ENCODE measurements around the gene RALGAPA1.

DNA sequence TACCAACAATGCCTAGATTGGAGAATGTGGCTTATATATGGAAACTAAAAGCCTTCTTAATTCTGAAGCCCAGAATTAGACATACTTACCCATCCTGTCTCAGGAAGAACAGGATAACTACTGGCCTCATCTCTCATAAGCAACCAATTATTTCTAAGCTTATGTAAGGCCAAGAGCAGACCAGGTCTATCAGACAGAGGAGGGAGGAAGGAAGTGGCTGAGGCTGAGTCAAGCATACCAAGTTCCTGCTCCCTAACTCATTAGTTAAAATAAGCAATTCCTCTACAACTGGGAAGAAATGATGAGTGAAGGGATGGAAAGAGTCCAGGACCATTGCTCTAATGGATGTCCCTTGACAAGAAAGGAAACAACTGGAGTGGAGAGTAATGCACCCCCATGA lies 302.2 kb downstream of the RALGAPA1 start:
- TF ChIP-seq TBP (CRISPR knock-in tag; IDR thresholded peaks at IDR 0.05), result no peak
- no peak for TF ChIP-seq ZKSCAN8 (CRISPR knock-in tag; IDR thresholded peaks at IDR 0.05; ENCODE audit: borderline replicate concordance)
